Naive thymus-derived CD8-positive, alpha-beta T cell (primary cell): ENCODE measurements around the gene KCNH6. TPM values are rescaled to one million over a fixed set of nuclear protein-coding genes. Genes with fewer than 3 reads are reported as not detected.

Experiments used
- ATAC-seq, 2 donors: fragments of 150-1000 bp; cut with Tn5 transposase in 1 of 2; sonication (Bioruptor Pico), chemical (Tn5 transposase) in 1 of 2; 1 replicate in 1 of 2; 2 replicates in 1 of 2; pipeline ENCODE4 v1.10.0; 2021; ENCODE audit warnings: mild to moderate bottlenecking in 2 of 2, moderate library complexity in 2 of 2
- POLR2A ChIA-PET: fragments of 350-600 bp; sonication (Branson Sonifier 250); formaldehyde crosslinking; loops from one replicate; lab custom pipeline; 2021; ENCODE audit warnings: antibody characterized with exemption; lab: Charles Lee
- DNase-seq, 10 donors: peaks; one replicate each; pipeline versions ENCODE4 v3.0.0 to v3.0.0-alpha.2; 2020 to 2022
- H3K27ac Mint-ChIP-seq, 10 donors: one replicate each; pipeline ENCODE4 v1.8.0; 2020 to 2022; ENCODE audit warnings: mild to moderate bottlenecking in 10 of 10, mixed read lengths in 10 of 10, moderate library complexity in 4 of 10, inconsistent platforms in 1 of 10
- H3K27me3 Mint-ChIP-seq, 5 donors: one replicate each; pipeline ENCODE4 v1.8.0; 2021 to 2022; ENCODE audit warnings: mixed read lengths in 5 of 5
- H3K36me3 Mint-ChIP-seq, 3 donors: one replicate each; pipeline ENCODE4 v1.8.0; 2020 to 2022; ENCODE audit warnings: mixed read lengths in 3 of 3, mild to moderate bottlenecking in 2 of 3, inconsistent platforms in 1 of 3
- H3K4me1 Mint-ChIP-seq, 4 donors: one replicate each; pipeline ENCODE4 v1.8.0; 2021 to 2022; ENCODE audit warnings: mixed read lengths in 4 of 4
- H3K4me3 Mint-ChIP-seq, 10 donors: one replicate each; pipeline ENCODE4 v1.8.0; 2020 to 2022; ENCODE audit warnings: mild to moderate bottlenecking in 10 of 10, mixed read lengths in 10 of 10, moderate library complexity in 6 of 10, inconsistent platforms in 1 of 10
- H3K9me3 Mint-ChIP-seq, 9 donors: one replicate each; pipeline ENCODE4 v1.8.0; 2020 to 2022; ENCODE audit warnings: mixed read lengths in 9 of 9, mild to moderate bottlenecking in 3 of 9, inconsistent platforms in 1 of 9, moderate library complexity in 1 of 9
- polyA plus RNA-seq, 3 donors: library from polyadenylated mRNA; unstranded; fragments of 300-500 nt; fragmentation: Illumina TruSeq; gene quantifications; one replicate each; pipeline ENCODE4 v1.2.3, GENCODE V29; 2021
- total RNA-seq, 8 experiments: library from RNA in 2 of 8; stranded (reverse) in 2 of 8; gene quantifications; one replicate each; pipeline ENCODE4 v1.2.3 and lab custom pipeline; 2021 to 2026

KCNH6 gene
- total and polyA plus RNA-seq, 5 experiments from 2014 or later: not detected

DNA sequence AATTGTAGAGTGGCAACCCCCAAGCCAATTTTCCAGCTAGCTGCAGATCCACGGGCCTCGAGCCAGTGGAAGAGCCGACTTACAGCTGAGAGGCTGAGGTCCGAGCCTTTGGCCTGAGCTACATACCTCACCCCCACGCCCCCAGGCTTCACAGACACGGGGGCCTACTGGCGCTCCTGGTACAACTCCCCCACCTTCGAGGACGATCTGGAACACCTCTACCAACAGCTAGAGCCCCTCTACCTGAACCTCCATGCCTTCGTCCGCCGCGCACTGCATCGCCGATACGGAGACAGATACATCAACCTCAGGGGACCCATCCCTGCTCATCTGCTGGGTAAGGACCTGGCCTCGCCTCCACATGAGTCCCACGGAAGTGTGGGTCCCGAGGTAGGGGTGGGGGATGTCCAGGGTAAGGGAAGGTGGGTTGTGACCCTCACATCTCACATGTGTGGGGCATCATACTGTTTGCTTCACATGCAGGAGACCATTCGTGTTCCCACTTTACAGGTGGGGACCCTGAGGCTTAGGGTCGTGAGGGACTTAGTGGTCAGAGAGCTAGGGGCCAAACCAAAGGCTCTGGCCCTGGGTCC is 42.9 kb upstream of the KCNH6 start:
- Mint-ChIP-seq H3K36me3 (no peaks in the 10 kb centered on the region), H3K27me3 (peaks cover 4 to 37% (median 22%) of the 10 kb centered on the region in 5 donors), H3K4me1 (peaks cover 10 to 18% (median 14%) of the 10 kb centered on the region in 4 donors), H3K9me3 (no peaks in the 10 kb centered on the region), H3K4me3 (no peak overlapping the region), H3K27ac (no peak overlapping the region)
- ATAC-seq: no peak
- POLR2A ChIA-PET: no interaction called here
- DNase-seq: peak in 1 of 10 donors; percentile 59

DNA sequence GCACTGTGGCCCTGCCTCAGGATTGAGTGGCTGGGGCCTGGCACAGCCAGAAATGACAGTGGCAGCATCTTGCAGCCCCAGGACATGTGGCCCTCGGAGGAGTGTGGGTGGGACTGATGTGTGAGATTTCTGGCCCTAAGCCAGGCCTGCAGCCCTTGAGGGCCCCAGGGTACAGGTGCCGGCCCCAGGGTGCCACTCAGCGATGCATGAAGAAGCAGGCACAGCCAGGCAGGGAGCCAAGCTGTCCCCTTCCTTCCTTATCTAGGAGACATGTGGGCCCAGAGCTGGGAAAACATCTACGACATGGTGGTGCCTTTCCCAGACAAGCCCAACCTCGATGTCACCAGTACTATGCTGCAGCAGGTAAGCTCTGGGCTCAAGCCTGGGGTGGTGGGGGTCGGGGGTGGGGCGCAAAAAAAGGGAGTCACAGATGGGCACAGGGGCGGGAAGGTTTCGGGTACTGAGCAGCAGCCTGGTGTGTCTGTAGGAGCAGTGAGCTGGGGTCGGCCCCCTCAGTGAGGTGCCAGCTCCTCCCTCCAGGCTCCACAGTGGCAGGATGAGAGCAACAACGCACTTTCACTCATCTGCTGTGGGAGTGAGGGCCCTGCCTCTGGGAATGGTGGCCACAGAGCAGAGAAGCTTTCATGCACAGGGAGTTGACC is 42.2 kb upstream of the KCNH6 start:
- H3K36me3 Mint-ChIP-seq: no peaks in the 10 kb centered on the region
- H3K27me3 Mint-ChIP-seq: peaks cover 2 to 31% (median 19%) of the 10 kb centered on the region in 5 donors
- DNase-seq (peak in 1 of 10 donors; percentile 58), ATAC-seq (no peak)
- POLR2A ChIA-PET: no interaction called here
- peaks cover 10 to 16% (median 14%) of the 10 kb centered on the region in 4 donors for H3K4me1 Mint-ChIP-seq
- no peak overlapping the region for H3K27ac Mint-ChIP-seq
- no peaks in the 10 kb centered on the region for H3K9me3 Mint-ChIP-seq
- no peak overlapping the region for H3K4me3 Mint-ChIP-seq

DNA sequence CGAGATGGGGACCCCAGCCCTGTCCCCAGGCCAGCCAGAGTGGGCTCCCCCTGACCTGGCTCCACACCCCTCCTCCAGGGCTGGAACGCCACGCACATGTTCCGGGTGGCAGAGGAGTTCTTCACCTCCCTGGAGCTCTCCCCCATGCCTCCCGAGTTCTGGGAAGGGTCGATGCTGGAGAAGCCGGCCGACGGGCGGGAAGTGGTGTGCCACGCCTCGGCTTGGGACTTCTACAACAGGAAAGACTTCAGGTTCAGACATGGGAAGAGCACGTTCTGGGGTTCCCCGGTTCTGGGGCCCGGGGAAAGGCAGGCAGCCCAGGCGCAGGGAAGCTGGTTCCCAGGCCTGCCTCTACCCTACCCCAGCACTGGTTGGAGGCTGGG is 41.7 kb upstream of the KCNH6 start:
- H3K27ac Mint-ChIP-seq: no peak overlapping the region
- DNase-seq (peak in 1 of 10 donors; percentile 60), ATAC-seq (no peak)
- POLR2A ChIA-PET: no interaction called here
- peaks cover 10 to 16% (median 11%) of the 10 kb centered on the region in 4 donors for H3K4me1 Mint-ChIP-seq
- no peak overlapping the region for H3K4me3 Mint-ChIP-seq
- H3K27me3 Mint-ChIP-seq: peaks cover 2 to 28% (median 19%) of the 10 kb centered on the region in 5 donors
- no peaks in the 10 kb centered on the region for H3K36me3 Mint-ChIP-seq
- H3K9me3 Mint-ChIP-seq: no peaks in the 10 kb centered on the region

DNA sequence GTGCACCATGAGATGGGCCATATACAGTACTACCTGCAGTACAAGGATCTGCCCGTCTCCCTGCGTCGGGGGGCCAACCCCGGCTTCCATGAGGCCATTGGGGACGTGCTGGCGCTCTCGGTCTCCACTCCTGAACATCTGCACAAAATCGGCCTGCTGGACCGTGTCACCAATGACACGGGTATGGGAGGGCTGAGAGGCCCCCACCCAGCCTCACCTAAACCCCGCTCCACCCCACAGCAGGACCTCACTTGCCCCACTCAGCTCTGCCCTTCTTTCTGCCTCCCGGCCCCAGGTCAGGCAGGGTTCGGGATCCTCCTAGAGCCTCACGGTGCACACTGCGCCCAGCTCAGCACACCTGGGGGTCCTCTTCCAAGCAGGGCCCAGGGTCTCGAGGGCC is 40.6 kb upstream of the KCNH6 start:
- no peak for ATAC-seq
- Mint-ChIP-seq H3K9me3 (no peaks in the 10 kb centered on the region), H3K27ac (peak overlapping the region in 1 of 10 donors; percentile 67), H3K27me3 (peaks cover 2 to 26% (median 18%) of the 10 kb centered on the region in 5 donors), H3K4me3 (peak overlapping the region in 1 of 10 donors; percentile 16), H3K4me1 (peaks cover 9 to 14% (median 10%) of the 10 kb centered on the region in 4 donors), H3K36me3 (no peaks in the 10 kb centered on the region)
- POLR2A ChIA-PET: interaction anchor here (0.5 kb wide), 1 partner anchor 67 kb away, joined by 3 read pairs; no protein-coding TSS in a partner anchor
- no peak for DNase-seq

DNA sequence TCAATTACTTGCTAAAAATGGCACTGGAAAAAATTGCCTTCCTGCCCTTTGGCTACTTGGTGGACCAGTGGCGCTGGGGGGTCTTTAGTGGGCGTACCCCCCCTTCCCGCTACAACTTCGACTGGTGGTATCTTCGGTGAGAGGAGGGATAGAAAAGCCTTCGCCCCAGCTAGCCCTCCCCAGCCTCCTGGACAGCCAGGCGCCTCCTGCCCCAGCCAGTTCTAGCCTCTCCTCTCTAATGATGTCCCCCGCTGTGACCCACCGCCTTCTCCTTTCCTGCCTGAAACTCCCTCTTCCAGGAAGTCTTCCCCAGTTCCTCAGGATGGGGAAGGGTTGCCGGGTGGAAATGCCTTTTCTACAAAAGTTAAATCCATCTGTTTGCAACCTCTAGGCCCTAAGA is 40.1 kb upstream of the KCNH6 start:
- H3K9me3 Mint-ChIP-seq: no peaks in the 10 kb centered on the region
- ATAC-seq: no peak
- no peaks in the 10 kb centered on the region for H3K36me3 Mint-ChIP-seq
- H3K27me3 Mint-ChIP-seq: peaks cover 1 to 21% (median 13%) of the 10 kb centered on the region in 5 donors
- POLR2A ChIA-PET: interaction anchor here (0.5 kb wide), 1 partner anchor 66 kb away, joined by 3 read pairs; no protein-coding TSS in a partner anchor
- no peak overlapping the region for H3K27ac Mint-ChIP-seq
- peaks cover 5 to 9% (median 7%) of the 10 kb centered on the region in 4 donors for H3K4me1 Mint-ChIP-seq
- H3K4me3 Mint-ChIP-seq: no peak overlapping the region
- DNase-seq: no peak

DNA sequence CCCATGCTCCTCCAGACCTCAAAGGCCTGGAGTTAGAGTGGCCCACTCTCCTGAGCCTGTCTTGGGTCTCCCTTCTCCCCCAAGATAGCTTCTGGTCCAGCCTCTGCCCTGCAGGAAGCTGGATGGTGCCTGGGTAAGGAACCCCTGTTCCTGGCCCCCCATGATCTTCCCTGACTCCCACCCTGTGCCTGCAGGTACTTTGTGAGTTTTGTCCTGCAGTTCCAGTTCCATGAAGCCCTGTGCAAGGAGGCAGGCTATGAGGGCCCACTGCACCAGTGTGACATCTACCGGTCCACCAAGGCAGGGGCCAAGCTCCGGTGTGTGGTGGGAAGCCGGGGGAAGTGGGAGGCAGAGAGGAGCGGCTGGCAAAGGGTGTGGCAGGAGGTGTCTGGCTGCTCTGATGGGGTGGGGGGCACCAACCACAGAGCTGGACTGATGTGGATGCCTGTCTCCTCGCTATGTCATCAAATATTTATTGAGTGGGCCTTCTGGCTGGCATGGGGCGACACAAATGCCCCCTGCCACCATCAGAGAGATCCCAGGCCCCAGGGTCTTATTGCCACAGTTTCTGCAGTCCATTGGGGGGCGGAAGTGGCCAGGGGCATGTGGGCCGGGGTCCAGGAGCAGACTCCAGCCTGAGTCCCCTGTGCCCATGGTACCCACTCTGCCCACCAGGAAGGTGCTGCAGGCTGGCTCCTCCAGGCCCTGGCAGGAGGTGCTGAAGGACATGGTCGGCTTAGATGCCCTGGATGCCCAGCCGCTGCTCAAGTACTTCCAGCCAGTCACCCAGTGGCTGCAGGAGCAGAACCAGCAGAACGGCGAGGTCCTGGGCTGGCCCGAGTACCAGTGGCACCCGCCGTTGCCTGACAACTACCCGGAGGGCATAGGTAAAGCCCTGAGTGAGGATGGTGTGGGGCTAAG is 39.2 kb upstream of the KCNH6 start:
- POLR2A ChIA-PET: no interaction called here
- no peaks in the 10 kb centered on the region for H3K9me3 Mint-ChIP-seq
- no peak overlapping the region for H3K4me3 Mint-ChIP-seq
- ATAC-seq (no peak), DNase-seq (peak in 1 of 10 donors; percentile 58)
- H3K27me3 Mint-ChIP-seq: peaks cover 0 to 12% (median 9%) of the 10 kb centered on the region in 5 donors
- H3K27ac Mint-ChIP-seq: peak overlapping the region in 1 of 10 donors; percentile 27
- peaks cover 3 to 6% (median 4%) of the 10 kb centered on the region in 4 donors for H3K4me1 Mint-ChIP-seq
- H3K36me3 Mint-ChIP-seq: no peaks in the 10 kb centered on the region

DNA sequence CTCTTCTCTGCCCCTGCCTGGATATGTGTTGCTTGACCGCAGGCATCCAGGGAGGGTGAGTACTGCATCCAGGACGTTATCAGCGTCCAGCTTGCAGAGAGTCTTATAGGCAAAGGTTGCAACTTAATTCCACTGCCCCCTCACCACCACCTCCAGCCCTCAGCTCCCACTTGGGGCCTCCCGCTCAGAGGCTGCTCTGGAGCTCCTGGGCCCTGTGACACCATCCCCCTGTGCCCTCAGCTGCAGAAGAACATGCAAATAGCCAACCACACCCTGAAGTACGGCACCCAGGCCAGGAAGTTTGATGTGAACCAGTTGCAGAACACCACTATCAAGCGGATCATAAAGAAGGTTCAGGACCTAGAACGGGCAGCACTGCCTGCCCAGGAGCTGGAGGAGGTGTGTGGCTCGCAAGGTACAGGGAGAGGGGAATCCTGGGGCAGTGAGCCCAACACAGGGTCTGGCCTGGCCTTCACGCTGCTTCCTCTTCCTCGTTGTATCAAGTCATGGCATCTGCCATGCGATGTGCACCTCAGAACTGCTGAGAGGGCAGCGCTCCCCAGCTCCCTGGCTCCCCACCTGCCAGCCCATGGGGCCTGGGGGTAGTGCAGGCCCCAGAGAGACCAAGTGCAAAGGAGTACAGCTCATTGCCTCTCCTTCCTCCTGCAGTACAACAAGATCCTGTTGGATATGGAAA is 36.7 kb upstream of the KCNH6 start:
- Mint-ChIP-seq H3K27me3 (peaks cover 0 to 4% (median 0%) of the 10 kb centered on the region in 5 donors), H3K36me3 (no peaks in the 10 kb centered on the region), H3K4me1 (peaks cover 0 to 3% (median 0%) of the 10 kb centered on the region in 4 donors), H3K4me3 (no peak overlapping the region), H3K9me3 (no peaks in the 10 kb centered on the region), H3K27ac (no peak overlapping the region)
- POLR2A ChIA-PET: no interaction called here
- no peak for DNase-seq
- ATAC-seq: no peak

DNA sequence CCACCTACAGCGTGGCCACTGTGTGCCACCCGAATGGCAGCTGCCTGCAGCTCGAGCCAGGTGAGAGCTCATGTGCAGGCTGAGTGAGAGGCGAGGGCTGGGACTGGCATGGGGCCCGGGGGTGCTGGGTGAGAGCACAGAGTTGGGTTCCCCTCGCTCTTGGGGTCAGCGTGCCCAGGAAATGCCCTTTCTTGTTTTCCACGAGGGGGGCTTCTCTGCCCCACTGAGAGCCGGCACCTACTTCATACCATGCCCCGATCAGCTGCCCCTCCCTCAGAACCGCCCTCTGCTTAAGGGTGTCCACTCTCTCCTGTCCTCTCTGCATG is 36.2 kb upstream of the KCNH6 start:
- peak overlapping the region in 1 of 10 donors; percentile 57 for H3K27ac Mint-ChIP-seq
- ATAC-seq (no peak), DNase-seq (peak in 1 of 10 donors; percentile 50)
- no peak overlapping the region for H3K4me3 Mint-ChIP-seq
- peaks cover 0 to 3% (median 0%) of the 10 kb centered on the region in 4 donors for H3K4me1 Mint-ChIP-seq
- no peaks in the 10 kb centered on the region for H3K36me3 Mint-ChIP-seq
- H3K9me3 Mint-ChIP-seq: no peaks in the 10 kb centered on the region
- H3K27me3 Mint-ChIP-seq: peaks cover 0 to 4% (median 0%) of the 10 kb centered on the region in 5 donors
- POLR2A ChIA-PET: no interaction called here

DNA sequence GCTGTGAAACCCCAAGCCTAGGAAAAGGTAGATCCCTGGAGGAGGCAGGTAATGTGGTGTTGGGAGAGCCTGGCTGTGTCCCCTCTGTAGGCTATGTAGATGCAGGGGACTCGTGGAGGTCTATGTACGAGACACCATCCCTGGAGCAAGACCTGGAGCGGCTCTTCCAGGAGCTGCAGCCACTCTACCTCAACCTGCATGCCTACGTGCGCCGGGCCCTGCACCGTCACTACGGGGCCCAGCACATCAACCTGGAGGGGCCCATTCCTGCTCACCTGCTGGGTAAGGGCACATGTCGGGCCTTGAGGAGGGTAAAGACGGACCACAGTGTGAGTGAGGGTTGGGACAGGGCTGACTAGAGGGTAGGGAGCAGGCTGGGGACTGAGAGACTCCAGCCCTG is 34.3 kb upstream of the KCNH6 start:
- POLR2A ChIA-PET: no interaction called here
- H3K27ac Mint-ChIP-seq: no peak overlapping the region
- peak in 1 of 10 donors; percentile 24 for DNase-seq
- H3K4me3 Mint-ChIP-seq: no peak overlapping the region
- peaks cover 0 to 2% (median 0%) of the 10 kb centered on the region in 5 donors for H3K27me3 Mint-ChIP-seq
- no peaks in the 10 kb centered on the region for H3K4me1 Mint-ChIP-seq
- no peaks in the 10 kb centered on the region for H3K36me3 Mint-ChIP-seq
- H3K9me3 Mint-ChIP-seq: no peaks in the 10 kb centered on the region
- no peak for ATAC-seq

DNA sequence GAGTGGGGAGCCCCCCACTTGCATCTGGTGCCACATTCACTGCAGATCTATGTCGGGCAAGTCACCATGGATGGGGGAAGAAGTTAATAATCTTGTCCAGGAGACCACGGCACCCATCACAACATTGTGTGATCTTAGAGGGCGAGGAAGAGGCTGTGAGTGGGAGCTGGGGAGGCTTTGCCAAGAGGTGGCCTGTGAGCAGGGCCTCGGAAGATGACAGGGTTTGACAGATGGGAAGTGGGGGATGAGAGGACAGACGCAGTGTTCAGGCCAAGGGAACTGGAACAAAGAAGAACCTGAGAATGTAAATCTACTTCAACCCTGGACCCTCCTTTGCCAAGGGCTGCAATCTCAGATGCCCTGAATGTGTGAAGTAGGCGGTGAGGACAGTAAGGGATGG is 33.9 kb upstream of the KCNH6 start:
- H3K27me3 Mint-ChIP-seq: peaks cover 0 to 2% (median 0%) of the 10 kb centered on the region in 5 donors
- H3K27ac Mint-ChIP-seq: no peak overlapping the region
- POLR2A ChIA-PET: no interaction called here
- no peaks in the 10 kb centered on the region for H3K4me1 Mint-ChIP-seq
- ATAC-seq: no peak
- H3K4me3 Mint-ChIP-seq: no peak overlapping the region
- no peak for DNase-seq
- H3K9me3 Mint-ChIP-seq: no peaks in the 10 kb centered on the region
- no peaks in the 10 kb centered on the region for H3K36me3 Mint-ChIP-seq

DNA sequence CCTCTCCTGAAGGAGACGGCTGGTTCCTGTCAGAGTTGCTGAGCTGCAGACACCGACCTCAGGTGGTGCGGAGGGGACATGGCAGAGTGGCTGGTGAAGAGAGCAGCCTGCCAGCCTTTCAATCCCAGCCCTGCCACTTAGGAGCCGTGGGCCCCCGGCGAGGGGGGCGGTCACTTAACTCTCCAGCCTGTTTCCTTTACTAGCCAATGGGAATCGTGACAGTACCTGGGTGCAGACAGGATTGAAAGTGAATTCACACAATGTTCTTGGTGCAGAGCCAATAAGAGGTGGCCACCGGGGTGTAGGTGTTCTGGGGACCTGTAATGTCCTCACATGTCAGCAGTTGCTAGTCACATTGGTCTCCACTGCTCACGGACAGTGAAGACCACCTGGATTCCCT is 32.8 kb upstream of the KCNH6 start:
- Mint-ChIP-seq H3K4me1 (no peaks in the 10 kb centered on the region), H3K9me3 (no peaks in the 10 kb centered on the region), H3K27me3 (peaks cover 0 to 2% (median 0%) of the 10 kb centered on the region in 5 donors), H3K27ac (no peak overlapping the region), H3K36me3 (no peaks in the 10 kb centered on the region), H3K4me3 (no peak overlapping the region)
- DNase-seq (peak in 1 of 10 donors; percentile 58), ATAC-seq (no peak)
- POLR2A ChIA-PET: no interaction called here

DNA sequence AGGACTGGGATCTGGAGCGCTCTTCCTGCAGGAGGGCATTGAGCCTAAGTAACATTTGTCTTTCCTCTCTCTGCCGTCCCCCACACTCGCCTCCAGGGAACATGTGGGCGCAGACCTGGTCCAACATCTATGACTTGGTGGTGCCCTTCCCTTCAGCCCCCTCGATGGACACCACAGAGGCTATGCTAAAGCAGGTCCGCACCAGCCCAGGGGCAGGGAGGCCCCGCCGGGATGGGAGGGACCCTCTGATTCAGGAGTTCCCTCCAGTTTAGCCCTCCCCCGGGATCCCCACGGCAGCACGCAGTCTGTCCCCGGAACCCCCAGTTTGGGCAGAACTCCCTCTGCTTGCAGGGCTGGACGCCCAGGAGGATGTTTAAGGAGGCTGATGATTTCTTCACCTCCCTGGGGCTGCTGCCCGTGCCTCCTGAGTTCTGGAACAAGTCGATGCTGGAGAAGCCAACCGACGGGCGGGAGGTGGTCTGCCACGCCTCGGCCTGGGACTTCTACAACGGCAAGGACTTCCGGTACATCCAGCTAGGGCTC is 32.2 kb upstream of the KCNH6 start:
- no peak overlapping the region for H3K27ac Mint-ChIP-seq
- peak in 1 of 10 donors; percentile 62 for DNase-seq

More for the DNA sequence above, 32.2 kb upstream of the KCNH6 start:
- POLR2A ChIA-PET: no interaction called here
- no peak overlapping the region for H3K4me3 Mint-ChIP-seq
- no peak for ATAC-seq
- no peaks in the 10 kb centered on the region for H3K9me3 Mint-ChIP-seq
- peaks cover 0 to 2% (median 0%) of the 10 kb centered on the region in 5 donors for H3K27me3 Mint-ChIP-seq
- no peaks in the 10 kb centered on the region for H3K4me1 Mint-ChIP-seq
- no peaks in the 10 kb centered on the region for H3K36me3 Mint-ChIP-seq
